Uterus (tissue), 4 donors: ENCODE results near the gene PLEKHO1. TPM values are rescaled to one million over a fixed set of nuclear protein-coding genes. Genes with fewer than 3 reads are reported as not detected.

ENCODE experiments used
- DNase-seq, 2 donors: peaks; one replicate each; pipeline ENCODE4 v3.0.0-alpha.2; 2019 to 2020
- H3K27ac ChIP-seq, 2 donors: fragments of 200-600 bp; sonication (generic); 1 replicate in 1 of 2; 2 replicates in 1 of 2; pipeline ENCODE4 v1.5.1; 2016 to 2018
- H3K27me3 ChIP-seq, 2 donors: fragments of 200-600 bp; sonication (generic); one replicate each; pipeline ENCODE4 v1.5.1; 2018 to 2019; ENCODE audit warnings: control low read depth in 1 of 2
- H3K36me3 ChIP-seq, 2 donors: fragments of 200-600 bp; sonication (generic); one replicate each; pipeline ENCODE4 v1.5.1; 2019; ENCODE audit warnings: control low read depth in 1 of 2
- H3K4me1 ChIP-seq, 2 donors: fragments of 200-600 bp; sonication (generic); one replicate each; pipeline ENCODE4 v1.5.1; 2018 to 2019; ENCODE audit warnings: control low read depth in 1 of 2
- H3K4me3 ChIP-seq, 2 donors: fragments of 200-600 bp; sonication (generic); 1 replicate in 1 of 2; 2 replicates in 1 of 2; pipeline ENCODE4 v1.5.1; 2018 to 2019; ENCODE audit warnings: mild to moderate bottlenecking in 1 of 2
- H3K9me3 ChIP-seq, 2 donors: fragments of 200-600 bp; sonication (generic); one replicate each; pipeline ENCODE4 v1.5.1; 2019; ENCODE audit warnings: control low read depth in 1 of 2
- CTCF ChIP-seq, 4 experiments: fragments of 200-600 bp in 2 of 4; fragments of 450-650 bp in 2 of 4; sonication (generic) in 2 of 4; IDR thresholded peaks; one replicate each; pipeline ENCODE4 v1.5.1; 2016 to 2019; ENCODE audit warnings: antibody characterized with exemption in 4 of 4, mild to moderate bottlenecking in 2 of 4, moderate library complexity in 1 of 4
- POLR2A ChIP-seq, 2 donors: fragments of 450-650 bp; IDR thresholded peaks; one replicate each; pipeline ENCODE4 v1.6.1; 2016; ENCODE audit warnings: antibody characterized with exemption in 2 of 2, mild to moderate bottlenecking in 1 of 2, moderate library complexity in 1 of 2
- intact Hi-C: fragments of 100-400 bp; cut with DNase I; formaldehyde crosslinking; loops from one replicate; pipeline ENCODE4 v1.15.1; 2023; ENCODE audit warnings: low total_unique reads
- total RNA-seq, 4 donors: library from RNA; depleted of rRNA in 3 of 4; stranded (reverse); fragments of >200 nt in 3 of 4; gene quantifications; one replicate each; pipeline versions ENCODE4 v1.1.0 to v1.2.4, GENCODE V29; 2014 to 2023
- donor health status: DM: yes; HTN: yes; CAD: no.

The PLEKHO1 gene
- total RNA-seq, 4 donors from 2014 or later, result 18.4 to 95.6 (median 36.2) TPM

- no peaks in the 10 kb centered on the region for H3K9me3 ChIP-seq
- TF ChIP-seq CTCF (IDR thresholded peaks at IDR 0.05), result no peak
- no peak for TF ChIP-seq POLR2A (IDR thresholded peaks at IDR 0.05)
- peak overlapping the region; percentile 98 to 99 for H3K27ac ChIP-seq
- H3K27me3 ChIP-seq, result no peaks in the 10 kb centered on the region
- intact Hi-C loops, result no loop called here
- no peak overlapping the region for H3K4me3 ChIP-seq
- peaks cover 0 to 17% of the 10 kb centered on the region in 2 donors for H3K4me1 ChIP-seq
- no peaks in the 10 kb centered on the region for H3K36me3 ChIP-seq
- no peak for DNase-seq
These were observed 9.8 kb downstream of the PLEKHO1 start for GRCh38 chr1:150159550-150159949.

- H3K27me3 ChIP-seq, result no peaks in the 10 kb centered on the region
- no peaks in the 10 kb centered on the region for H3K9me3 ChIP-seq
- no peaks in the 10 kb centered on the region for H3K36me3 ChIP-seq
- H3K4me3 ChIP-seq, result no peak overlapping the region
- intact Hi-C loops, result no loop called here
- TF ChIP-seq POLR2A (IDR thresholded peaks at IDR 0.05) (no peak), CTCF (IDR thresholded peaks at IDR 0.05) (no peak)
- peaks cover 0 to 17% of the 10 kb centered on the region in 2 donors for H3K4me1 ChIP-seq
- H3K27ac ChIP-seq, result peak overlapping the region; percentile 98 to 99
- peak in 1 of 2 donors; percentile 40 for DNase-seq
These were observed 11.4 kb downstream of the PLEKHO1 start for GRCh38 chr1:150160964-150161621.

- peak; percentile 22 to 28 for DNase-seq
- H3K9me3 ChIP-seq, result no peaks in the 10 kb centered on the region
- H3K27me3 ChIP-seq, result no peaks in the 10 kb centered on the region
- TF ChIP-seq CTCF (IDR thresholded peaks at IDR 0.05) (no peak), POLR2A (IDR thresholded peaks at IDR 0.05) (no peak)
- no peaks in the 10 kb centered on the region for H3K36me3 ChIP-seq
- H3K4me1 ChIP-seq, result peaks cover 0 to 17% of the 10 kb centered on the region in 2 donors
- peak overlapping the region in 1 of 2 donors; percentile 31 for H3K4me3 ChIP-seq
- intact Hi-C loops, result no loop called here
- H3K27ac ChIP-seq, result peak overlapping the region; percentile 98 to 99
These were observed 12.2 kb downstream of the PLEKHO1 start for GRCh38 chr1:150161747-150162581.

- Histone ChIP-seq H3K4me3 (peak overlapping the region; percentile 12 to 31), H3K4me1 (peaks cover 0 to 17% of the 10 kb centered on the region in 2 donors), H3K27me3 (no peaks in the 10 kb centered on the region), H3K27ac (peak overlapping the region; percentile 98 to 99), H3K9me3 (no peaks in the 10 kb centered on the region), H3K36me3 (no peaks in the 10 kb centered on the region)
- no peak for TF ChIP-seq POLR2A (IDR thresholded peaks at IDR 0.05)
- TF ChIP-seq CTCF (IDR thresholded peaks at IDR 0.05), result no peak
- intact Hi-C loops, result no loop called here
- no peak for DNase-seq
These were observed 12.8 kb downstream of the PLEKHO1 start for GRCh38 chr1:150162582-150162861.
